ENCODE measurements around the gene LIMCH1.
"Not testable (repeated sequence)": the region's sequence is repeated elsewhere in the genome, so short reads cannot be mapped to it uniquely, and the experiment has no call there.

DNA sequence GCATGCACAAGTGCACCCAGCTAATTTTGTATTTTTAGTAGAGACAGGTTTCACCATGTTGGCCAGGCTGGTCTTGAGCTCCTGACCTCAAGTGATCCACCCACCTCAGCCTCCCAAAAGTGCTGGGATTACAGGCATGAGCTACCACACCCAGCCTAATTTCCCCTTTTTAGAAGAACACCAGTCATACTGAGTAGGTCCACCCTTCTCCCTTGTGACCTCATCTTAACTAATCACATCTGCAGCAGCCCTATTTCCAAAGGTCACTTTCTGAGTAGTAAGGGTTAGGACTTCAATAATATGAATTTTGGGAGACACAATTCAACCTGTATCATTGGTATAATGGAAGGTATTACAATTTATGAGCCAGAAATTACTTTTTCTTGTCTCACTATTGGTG is 113.2 kb downstream of the LIMCH1 start:
- TF ChIP-seq, protein P1, sequence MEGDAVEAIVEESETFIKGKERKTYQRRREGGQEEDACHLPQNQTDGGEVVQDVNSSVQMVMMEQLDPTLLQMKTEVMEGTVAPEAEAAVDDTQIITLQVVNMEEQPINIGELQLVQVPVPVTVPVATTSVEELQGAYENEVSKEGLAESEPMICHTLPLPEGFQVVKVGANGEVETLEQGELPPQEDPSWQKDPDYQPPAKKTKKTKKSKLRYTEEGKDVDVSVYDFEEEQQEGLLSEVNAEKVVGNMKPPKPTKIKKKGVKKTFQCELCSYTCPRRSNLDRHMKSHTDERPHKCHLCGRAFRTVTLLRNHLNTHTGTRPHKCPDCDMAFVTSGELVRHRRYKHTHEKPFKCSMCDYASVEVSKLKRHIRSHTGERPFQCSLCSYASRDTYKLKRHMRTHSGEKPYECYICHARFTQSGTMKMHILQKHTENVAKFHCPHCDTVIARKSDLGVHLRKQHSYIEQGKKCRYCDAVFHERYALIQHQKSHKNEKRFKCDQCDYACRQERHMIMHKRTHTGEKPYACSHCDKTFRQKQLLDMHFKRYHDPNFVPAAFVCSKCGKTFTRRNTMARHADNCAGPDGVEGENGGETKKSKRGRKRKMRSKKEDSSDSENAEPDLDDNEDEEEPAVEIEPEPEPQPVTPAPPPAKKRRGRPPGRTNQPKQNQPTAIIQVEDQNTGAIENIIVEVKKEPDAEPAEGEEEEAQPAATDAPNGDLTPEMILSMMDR (IDR thresholded peaks at IDR 0.05): not testable (repeated sequence)
- TF ChIP-seq POLR2A (IDR thresholded peaks at IDR 0.05): not testable (repeated sequence)

Measured in body of pancreas (tissue), 4 donors.